K562 (cell line): Measurements from ENCODE around the gene MX1. TPM values are rescaled to one million over a fixed set of nuclear protein-coding genes. Genes with fewer than 3 reads are reported as not detected.

Experiments
- ATAC-seq: fragments of 200-7000 bp; cut with Tn5 transposase; 3 replicates; pipeline ENCODE4 v1.9.1; 2020; ENCODE audit warnings: moderate library complexity
- BruUV-seq: library from RNA; stranded (reverse); fragments of 400-500 nt; replicated peaks from 2 replicates; lab custom pipeline; 2021; lab: Mats Ljungman, UMichigan
- CTCF ChIA-PET: fragments of 300-600 bp; formaldehyde crosslinking; extraction: SDS; loops from one replicate; lab custom pipeline; 2021; ENCODE audit warnings: low intra/inter-chr PET ratio; lab: Yijun Ruan, JAX
- POLR2A ChIA-PET: fragments of 300-600, 350-650 bp; sonication (Branson Sonifier 250); formaldehyde crosslinking; extraction: SDS; loops from one replicate; lab custom pipeline; 2021; ENCODE audit warnings: antibody characterized with exemption, inconsistent platforms; lab: Yijun Ruan, JAX
- DNase-seq, 4 experiments: peaks; one replicate each; pipeline versions ENCODE4 v3.0.0 to v3.0.0-alpha.2; 2011 to 2018; ENCODE audit warnings: low spot score in 3 of 4, mixed read lengths in 3 of 4; ENCODE audit errors: extremely low read depth in 1 of 4
- FAIRE-seq: peaks from 2 replicates; lab custom pipeline; 2011; peaks lifted over from hg19 to GRCh38; lab: Jason Lieb, UNC
- H2AFZ ChIP-seq: 2 replicates; pipeline ENCODE4 v1.6.0; 2011; ENCODE audit warnings: low read depth, low read length, control low read depth, inconsistent platforms
- H3K27ac ChIP-seq: fragments of 200-600 bp; 3 replicates; pipeline ENCODE4 v1.8.0; 2011; ENCODE audit warnings: low read depth, mild to moderate bottlenecking, control low read depth, inconsistent platforms, low read length, moderate library complexity, mixed read lengths; ENCODE audit errors: extremely low read depth
- H3K27me3 ChIP-seq, 2 experiments: fragments of 300-600 bp in 1 of 2; 2 replicates in 1 of 2; 3 replicates in 1 of 2; pipeline versions ENCODE4 v1.6.0 to v1.8.0; 2011; ENCODE audit warnings: inconsistent platforms in 2 of 2, low read length in 2 of 2, mild to moderate bottlenecking in 1 of 2, mixed read lengths in 1 of 2, moderate library complexity in 1 of 2; ENCODE audit not compliant: control insufficient read depth in 2 of 2, insufficient read depth in 2 of 2
- H3K36me3 ChIP-seq: fragments of 300-600 bp; 3 replicates; pipeline ENCODE4 v1.8.0; 2011; ENCODE audit warnings: mild to moderate bottlenecking, low read length, inconsistent platforms; ENCODE audit not compliant: control insufficient read depth, insufficient read depth
- H3K4me1 ChIP-seq, 2 experiments: fragments of 200-600 bp in 1 of 2; replicated peaks in 1 of 2; 2 replicates in 1 of 2; 3 replicates in 1 of 2; pipeline versions ENCODE4 v1.5.1 to v1.8.0; 2011; ENCODE audit warnings: inconsistent platforms in 2 of 2, low read length in 2 of 2, mild to moderate bottlenecking in 1 of 2, mixed read lengths in 1 of 2, moderate library complexity in 1 of 2; ENCODE audit not compliant: control insufficient read depth in 2 of 2, insufficient read depth in 2 of 2
- H3K4me2 ChIP-seq: 2 replicates; pipeline ENCODE4 v1.6.1; 2011; ENCODE audit warnings: low read length, control low read depth, inconsistent platforms, mixed read lengths; ENCODE audit not compliant: insufficient read depth
- H3K4me3 ChIP-seq: fragments of 200-600 bp; sonication (generic), shearing (Covaris generic); 2 replicates; pipeline ENCODE4 v1.5.1; 2016; ENCODE audit warnings: control low read depth, inconsistent platforms
- H3K79me2 ChIP-seq: fragments of 200-600 bp; 3 replicates; pipeline ENCODE4 v1.8.0; 2011; ENCODE audit warnings: low read length, inconsistent platforms; ENCODE audit not compliant: control insufficient read depth, insufficient read depth
- H3K9ac ChIP-seq, 2 experiments: 2 replicates each; pipeline versions ENCODE4 v1.6.0 to v1.6.1; 2011; ENCODE audit warnings: low read depth in 2 of 2, low read length in 2 of 2, control low read depth in 1 of 2, inconsistent platforms in 1 of 2, mild to moderate bottlenecking in 1 of 2, mixed read lengths in 1 of 2; ENCODE audit not compliant: insufficient read depth in 1 of 2
- H3K9me1 ChIP-seq: one replicate; pipeline ENCODE4 v1.6.0; 2011; ENCODE audit warnings: inconsistent platforms, mild to moderate bottlenecking, low read length, moderate library complexity; ENCODE audit not compliant: control insufficient read depth, insufficient read depth
- H3K9me3 ChIP-seq: replicated peaks from 2 replicates; pipeline ENCODE4 v1.5.1; 2011; ENCODE audit warnings: low read depth, low read length, inconsistent platforms; ENCODE audit not compliant: control insufficient read depth, insufficient read depth
- H4K20me1 ChIP-seq: replicated peaks from 2 replicates; pipeline ENCODE4 v1.6.1; 2011; ENCODE audit warnings: low read length, inconsistent platforms, mixed read lengths; ENCODE audit not compliant: control insufficient read depth, insufficient read depth
- CEBPG ChIP-seq, 3 experiments: fragments of 200-800 bp in 1 of 3; sonication (Bioruptor generic) in 1 of 3; sonication (generic) in 1 of 3; formaldehyde crosslinking in 1 of 3; IDR thresholded peaks in 2 of 3; conservative IDR thresholded peaks in 1 of 3; 2 replicates each; pipeline versions ENCODE4 v1.6.1 to v1.8.0; 2016 to 2022; ENCODE audit warnings: missing compliant biosample characterization in 2 of 3, missing genetic modification characterization in 2 of 3, mild to moderate bottlenecking in 1 of 3, missing genetic modification reagents in 1 of 3
- ETS2 ChIP-seq: IDR thresholded peaks from 2 replicates; pipeline ENCODE4 v1.6.1; 2016; ENCODE audit warnings: borderline replicate concordance, missing genetic modification characterization, mild to moderate bottlenecking, moderate library complexity, missing compliant biosample characterization; ENCODE audit not compliant: poor library complexity, severe bottlenecking
- GABPB1 ChIP-seq: sonication (generic); formaldehyde crosslinking; IDR thresholded peaks from 2 replicates; pipeline ENCODE4 v1.8.0; 2022; ENCODE audit warnings: mild to moderate bottlenecking, missing genetic modification reagents
- GTF2E2 ChIP-seq: fragments of 200-800 bp; sonication (Bioruptor generic); IDR thresholded peaks from 2 replicates; pipeline ENCODE4 v1.6.1; 2016; ENCODE audit warnings: missing genetic modification characterization, missing compliant biosample characterization
- PRPF4 ChIP-seq: fragments of 200-400 bp; formaldehyde crosslinking; IDR thresholded peaks from one replicate; pipeline ENCODE4 v1.6.1; 2017; ENCODE audit warnings: low read length, low read depth, mild to moderate bottlenecking; ENCODE audit not compliant: insufficient read depth, poor library complexity, severe bottlenecking
- RREB1 ChIP-seq: fragments of 250-450 bp; sonication (Bioruptor Pico); IDR thresholded peaks from 2 replicates; pipeline ENCODE4 v1.4.0; 2020
- SMC3 ChIP-seq: conservative IDR thresholded peaks from 2 replicates; pipeline ENCODE4 v1.6.1; 2011; ENCODE audit warnings: low read depth, low read length, improper control_type of control experiment; ENCODE audit not compliant: insufficient read depth
- TCF3 ChIP-seq: sonication (generic); formaldehyde crosslinking; IDR thresholded peaks from 2 replicates; pipeline ENCODE4 v1.4.0; 2020; ENCODE audit warnings: mild to moderate bottlenecking, missing genetic modification reagents
- ZBTB7A ChIP-seq: IDR thresholded peaks from 2 replicates; pipeline ENCODE4 v1.6.1; 2011; ENCODE audit warnings: low read depth, mild to moderate bottlenecking, low read length, moderate library complexity, borderline replicate concordance; ENCODE audit not compliant: control insufficient read depth
- ZC3H4 ChIP-seq: sonication (generic); formaldehyde crosslinking; IDR thresholded peaks from 2 replicates; pipeline ENCODE4 v1.9.0; 2021; ENCODE audit warnings: missing genetic modification reagents, borderline replicate concordance
- ZNF140 ChIP-seq: fragments of 250-450 bp; sonication (Bioruptor Pico); IDR thresholded peaks from 2 replicates; pipeline ENCODE4 v1.8.0; 2021; ENCODE audit warnings: moderate library complexity, mild to moderate bottlenecking, inconsistent platforms
- ZNF24 ChIP-seq: fragments of 450-650 bp; IDR thresholded peaks from 2 replicates; pipeline ENCODE4 v1.6.1; 2016
- ZNF274 ChIP-seq: IDR thresholded peaks from 2 replicates; pipeline ENCODE4 v1.6.1; 2011; ENCODE audit warnings: low read depth, mild to moderate bottlenecking, low read length, moderate library complexity, borderline replicate concordance
- ZNF511 ChIP-seq: sonication (generic); formaldehyde crosslinking; IDR thresholded peaks from 2 replicates; pipeline ENCODE4 v1.8.0; 2022; ENCODE audit warnings: mild to moderate bottlenecking, missing genetic modification reagents
- ZNF644 ChIP-seq: fragments of 200-800 bp; sonication (Bioruptor generic); IDR thresholded peaks from 2 replicates; pipeline ENCODE4 v1.6.1; 2016; ENCODE audit warnings: low read depth, missing genetic modification characterization, missing compliant biosample characterization
- ZSCAN29 ChIP-seq: fragments of 450-650 bp; IDR thresholded peaks from 2 replicates; pipeline ENCODE4 v1.6.1; 2017
- WGBS: fragments of 100-300 bp; shearing (Covaris generic); methylation state at CpG from one replicate; pipeline ENCODE4 v1.1.6; 2016; ENCODE audit warnings: low coverage, mixed read lengths; ENCODE audit not compliant: insufficient coverage; ENCODE audit errors: missing lambda C conversion rate; 5-methylcytosine and 5-hydroxymethylcytosine counted together
- in situ Hi-C: fragments of 300-500 bp; cut with MboI; formaldehyde crosslinking; loops from 4 replicates; pipeline ENCODE4 v1.15.0; 2018; ENCODE audit warnings: inconsistent platforms, mixed read lengths
- intact Hi-C: fragments of 100-400 bp; cut with micrococcal nuclease; formaldehyde crosslinking; loops from 2 replicates; pipeline ENCODE4 v1.14.2; 2022
- polyA plus RNA-seq, 8 experiments: library from polyadenylated mRNA; depleted of rRNA in 4 of 8; stranded (reverse) in 5 of 8; unstranded in 3 of 8; fragments of >200 nt; fragmentation: Nextera tagmentation in 2 of 8; fragmentation: Illumina TruSeq in 1 of 8; extraction: Ambion mirVana in 2 of 8; extraction: Trizol in 1 of 8; gene quantifications; 2 replicates each; pipeline versions ENCODE4 v1.2.1 to v1.2.3, GENCODE V29; 2011 to 2014; ENCODE audit warnings: inconsistent platforms in 1 of 8, missing spikeins in 1 of 8
- total RNA-seq, 7 experiments: library from RNA; depleted of rRNA in 6 of 7; stranded (reverse); fragments of >200 nt in 6 of 7; fragmentation: Illumina TruSeq in 2 of 7; extraction: Trizol in 2 of 7; gene quantifications; 2 replicates each; pipeline versions ENCODE4 v1.2.1 to v1.2.3, GENCODE V29; 2011 to 2021; ENCODE audit warnings: low replicate concordance in 1 of 7

The MX1 gene
- total and polyA plus RNA-seq, 9 of the 15 experiments (the other 6 are each of a cell fraction or from before 2014, with no cell fraction given): 0.07 to 0.51 (median 0.21) TPM; not detected in 5

- DNase-seq (no peak), ATAC-seq (no peak), FAIRE-seq (no peak)
- Histone ChIP-seq H3K27ac (no peak overlapping the region), H3K4me2 (no peak overlapping the region), H3K4me3 (no peak overlapping the region), H4K20me1 (no peaks in the 10 kb centered on the region), H3K9me3 (no peaks in the 10 kb centered on the region), H3K4me1 (peaks cover 0 to 5% of the 10 kb centered on the region in 2 experiments; a peak in 2 of 5 replicates), H2AFZ (no peak overlapping the region), H3K36me3 (no peaks in the 10 kb centered on the region), H3K9ac (no peak overlapping the region), H3K27me3 (peaks cover 22 to 47% of the 10 kb centered on the region in 2 experiments; a peak in 4 of 5 replicates), H3K9me1 (no peaks in the 10 kb centered on the region), H3K79me2 (no peaks in the 10 kb centered on the region)
- POLR2A ChIA-PET: no interaction called here
- CTCF ChIA-PET: no interaction called here
- in situ Hi-C loops: no loop called here
- BruUV-seq: no TSS peak
- WGBS: 0% methylated on average over 8 of the region's 8 CpGs
- intact Hi-C loops: no loop called here
- TF ChIP-seq GTF2E2 (tag): no peak
- no peak for TF ChIP-seq SMC3
- TF ChIP-seq ZNF24: no peak
- no peak for TF ChIP-seq CEBPG (CRISPR knock-in tag; IDR thresholded peaks at IDR 0.05)
- no peak for TF ChIP-seq CEBPG (tag; conservative IDR thresholded peaks at IDR 0.05 in 1 of 2, IDR thresholded peaks at IDR 0.05 in 1 of 2)
- TF ChIP-seq RREB1 (CRISPR knock-in tag): no peak
- TF ChIP-seq TCF3: no peak
- no peak for TF ChIP-seq ETS2 (tag)
- TF ChIP-seq ZSCAN29: no peak
- TF ChIP-seq GABPB1 (CRISPR knock-in tag): no peak
- TF ChIP-seq ZBTB7A: no peak
- TF ChIP-seq ZNF644 (tag): no peak
- no peak for TF ChIP-seq PRPF4
- no peak for TF ChIP-seq ZNF511 (CRISPR knock-in tag)
- TF ChIP-seq ZNF274: no peak
- TF ChIP-seq ZC3H4 (CRISPR knock-in tag): no peak
- no peak for TF ChIP-seq ZNF140 (CRISPR knock-in tag)
Observed at GRCh38 chr21:41427556-41427955, 1.5 kb downstream of the MX1 start.
